Measurements from ENCODE around the gene MRTFA. TPM values are rescaled to one million over a fixed set of nuclear protein-coding genes. Genes with fewer than 3 reads are reported as not detected.
"Not testable (repeated sequence)": the region's sequence is repeated elsewhere in the genome, so short reads cannot be mapped to it uniquely, and the experiment has no call there.

Gene MRTFA
- total RNA-seq, 2 donors from 2014 or later: 38.5 to 57.4 TPM

GRCh38 chr22:40585310-40585751 is 51.2 kb downstream of the MRTFA start:
- H3K36me3 Mint-ChIP-seq (ENCODE audit: low read depth): peaks cover 48% of the 10 kb centered on the region
- no peaks in the 10 kb centered on the region for H3K9me3 Mint-ChIP-seq
- no peaks in the 10 kb centered on the region for H3K27me3 Mint-ChIP-seq
- H3K27ac Mint-ChIP-seq: no peak overlapping the region
- peaks cover 14% of the 10 kb centered on the region for H3K4me1 Mint-ChIP-seq
- no peak overlapping the region for H3K4me3 Mint-ChIP-seq
- no peak for ATAC-seq (replicated peaks)

DNA sequence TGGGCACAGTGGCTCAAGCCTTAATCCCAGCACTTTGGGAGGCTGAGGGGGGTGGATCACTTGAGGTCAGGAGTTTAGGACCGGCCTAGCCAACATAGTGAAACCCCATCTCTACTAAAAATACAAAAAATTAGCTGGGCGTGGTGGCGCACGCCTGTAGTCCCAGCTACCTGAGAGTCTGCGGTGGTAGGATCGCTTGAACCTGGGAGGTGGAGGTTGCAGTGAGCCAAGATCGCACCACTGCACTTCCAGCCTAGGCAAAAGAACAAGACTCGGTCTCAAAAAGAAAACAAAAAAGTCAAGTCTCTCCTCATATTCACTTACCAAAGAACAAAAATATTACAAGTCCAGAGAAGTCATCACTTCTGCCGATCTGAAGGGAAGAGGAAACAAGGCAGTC is 51.8 kb downstream of the MRTFA start:
- not testable (repeated sequence) for H3K4me3 Mint-ChIP-seq; H3K27me3 Mint-ChIP-seq; H3K9me3 Mint-ChIP-seq; ATAC-seq (replicated peaks); H3K27ac Mint-ChIP-seq
- H3K4me1 Mint-ChIP-seq: peaks cover 14% of the 10 kb centered on the region
- H3K36me3 Mint-ChIP-seq (ENCODE audit: low read depth): peaks cover 43% of the 10 kb centered on the region

DNA sequence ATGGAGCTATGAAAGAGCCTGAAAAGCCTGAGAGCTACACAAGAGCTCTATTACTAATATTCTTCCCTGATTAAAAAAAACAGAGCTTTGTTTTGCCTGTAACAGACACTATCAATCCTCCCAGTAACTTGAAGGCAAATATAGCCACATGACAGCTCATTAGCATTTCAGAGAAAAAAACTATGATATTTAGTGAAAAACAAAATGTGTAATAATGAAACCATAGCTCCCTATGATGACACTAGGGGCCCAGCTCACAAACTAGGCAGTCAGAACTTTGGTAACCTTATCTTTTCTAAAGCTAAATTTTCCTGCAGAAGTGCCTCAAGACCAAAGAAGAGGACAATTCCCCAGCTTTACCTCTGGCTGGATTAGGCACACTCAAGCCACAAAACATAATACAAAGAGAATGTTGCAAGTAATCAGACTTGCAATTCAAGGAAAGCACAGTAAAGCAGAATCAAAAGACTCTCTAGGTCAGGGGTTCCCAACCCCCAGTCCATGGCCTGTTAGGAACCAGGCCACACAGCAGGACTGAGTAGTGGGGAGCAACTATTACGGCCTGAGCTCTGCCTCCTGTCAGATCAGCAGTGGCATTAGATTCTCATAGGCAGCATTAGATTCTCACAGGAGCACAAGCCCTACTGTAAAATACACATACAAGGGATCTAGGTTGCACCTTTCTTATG is 53.3 kb downstream of the MRTFA start:
- Mint-ChIP-seq H3K4me3 (peak overlapping the region; percentile 19), H3K36me3 (ENCODE audit: low read depth) (peaks cover 37% of the 10 kb centered on the region), H3K9me3 (no peaks in the 10 kb centered on the region), H3K27me3 (no peaks in the 10 kb centered on the region), H3K4me1 (peaks cover 16% of the 10 kb centered on the region), H3K27ac (peak overlapping the region; percentile 81)
- ATAC-seq (replicated peaks): peak; percentile 82

GRCh38 chr22:40582063-40582462 is 54.5 kb downstream of the MRTFA start:
- ATAC-seq (replicated peaks): no peak
- H3K4me1 Mint-ChIP-seq: peaks cover 19% of the 10 kb centered on the region
- no peaks in the 10 kb centered on the region for H3K9me3 Mint-ChIP-seq
- H3K27ac Mint-ChIP-seq: no peak overlapping the region
- H3K27me3 Mint-ChIP-seq: no peaks in the 10 kb centered on the region
- H3K36me3 Mint-ChIP-seq (ENCODE audit: low read depth): peaks cover 29% of the 10 kb centered on the region
- H3K4me3 Mint-ChIP-seq: no peak overlapping the region

GRCh38 chr22:40580631-40581030 is 55.9 kb downstream of the MRTFA start:
- Mint-ChIP-seq H3K9me3 (no peaks in the 10 kb centered on the region), H3K4me3 (no peak overlapping the region), H3K4me1 (peaks cover 16% of the 10 kb centered on the region), H3K27me3 (no peaks in the 10 kb centered on the region), H3K27ac (no peak overlapping the region), H3K36me3 (ENCODE audit: low read depth) (peaks cover 15% of the 10 kb centered on the region)
- ATAC-seq (replicated peaks): no peak

- Mint-ChIP-seq H3K9me3 (no peaks in the 10 kb centered on the region), H3K27me3 (no peaks in the 10 kb centered on the region), H3K4me1 (peaks cover 13% of the 10 kb centered on the region), H3K27ac (peak overlapping the region; percentile 77), H3K36me3 (ENCODE audit: low read depth) (peaks cover 3% of the 10 kb centered on the region), H3K4me3 (peak overlapping the region; percentile 45)
- peak; percentile 83 for ATAC-seq (replicated peaks)
Measured at GRCh38 chr22:40578171-40578570, 58.3 kb downstream of the MRTFA start.

GRCh38 chr22:40572976-40573375 is 63.5 kb downstream of the MRTFA start:
- ATAC-seq (replicated peaks): no peak
- no peaks in the 10 kb centered on the region for H3K27me3 Mint-ChIP-seq
- no peaks in the 10 kb centered on the region for H3K36me3 Mint-ChIP-seq (ENCODE audit: low read depth)
- no peaks in the 10 kb centered on the region for H3K9me3 Mint-ChIP-seq
- peaks cover 8% of the 10 kb centered on the region for H3K4me1 Mint-ChIP-seq
- H3K27ac Mint-ChIP-seq: no peak overlapping the region
- H3K4me3 Mint-ChIP-seq: no peak overlapping the region

DNA sequence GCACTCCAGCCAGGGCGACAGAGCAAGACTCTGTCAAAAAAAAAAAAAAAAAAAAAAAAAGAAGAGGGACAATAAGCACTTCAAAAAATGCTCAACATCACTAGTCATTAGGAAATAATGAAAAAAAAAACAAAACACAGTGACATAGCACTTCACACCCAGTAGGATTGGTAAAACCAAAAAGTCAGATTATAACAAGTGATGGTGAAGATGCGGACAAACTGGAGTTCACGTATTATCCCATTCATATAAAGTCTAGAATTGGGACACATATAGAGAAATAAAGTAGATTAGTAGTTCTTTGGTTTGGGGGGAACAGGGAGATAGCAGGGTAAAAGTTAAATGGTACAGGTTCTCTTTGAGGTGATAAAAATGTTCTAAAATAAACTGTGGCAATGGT is 64.6 kb downstream of the MRTFA start:
- no peak for ATAC-seq (replicated peaks)
- Mint-ChIP-seq H3K27me3 (no peaks in the 10 kb centered on the region), H3K4me1 (peaks cover 6% of the 10 kb centered on the region)

GRCh38 chr22:40567626-40568328 is 68.7 kb downstream of the MRTFA start:
- ATAC-seq (replicated peaks): no peak
- Mint-ChIP-seq H3K9me3 (no peaks in the 10 kb centered on the region), H3K27me3 (no peaks in the 10 kb centered on the region), H3K4me3 (no peak overlapping the region), H3K36me3 (ENCODE audit: low read depth) (no peaks in the 10 kb centered on the region), H3K27ac (no peak overlapping the region), H3K4me1 (peaks cover 12% of the 10 kb centered on the region)

More for the DNA sequence above, 64.6 kb downstream of the MRTFA start:
- Mint-ChIP-seq H3K27ac (no peak overlapping the region), H3K4me3 (no peak overlapping the region), H3K9me3 (no peaks in the 10 kb centered on the region), H3K36me3 (ENCODE audit: low read depth) (no peaks in the 10 kb centered on the region)

GRCh38 chr22:40567106-40567505 is 69.4 kb downstream of the MRTFA start:
- Mint-ChIP-seq H3K4me1 (peaks cover 12% of the 10 kb centered on the region), H3K27ac (no peak overlapping the region), H3K36me3 (ENCODE audit: low read depth) (no peaks in the 10 kb centered on the region), H3K9me3 (no peaks in the 10 kb centered on the region), H3K4me3 (no peak overlapping the region), H3K27me3 (no peaks in the 10 kb centered on the region)
- no peak for ATAC-seq (replicated peaks)

GRCh38 chr22:40560994-40561515 is 75.5 kb downstream of the MRTFA start:
- ATAC-seq (replicated peaks): no peak
- peaks cover 6% of the 10 kb centered on the region for H3K36me3 Mint-ChIP-seq (ENCODE audit: low read depth)
- H3K4me1 Mint-ChIP-seq: peaks cover 19% of the 10 kb centered on the region
- H3K9me3 Mint-ChIP-seq: no peaks in the 10 kb centered on the region
- H3K4me3 Mint-ChIP-seq: peak overlapping the region; percentile 18
- H3K27ac Mint-ChIP-seq: peak overlapping the region; percentile 58
- H3K27me3 Mint-ChIP-seq: no peaks in the 10 kb centered on the region

DNA sequence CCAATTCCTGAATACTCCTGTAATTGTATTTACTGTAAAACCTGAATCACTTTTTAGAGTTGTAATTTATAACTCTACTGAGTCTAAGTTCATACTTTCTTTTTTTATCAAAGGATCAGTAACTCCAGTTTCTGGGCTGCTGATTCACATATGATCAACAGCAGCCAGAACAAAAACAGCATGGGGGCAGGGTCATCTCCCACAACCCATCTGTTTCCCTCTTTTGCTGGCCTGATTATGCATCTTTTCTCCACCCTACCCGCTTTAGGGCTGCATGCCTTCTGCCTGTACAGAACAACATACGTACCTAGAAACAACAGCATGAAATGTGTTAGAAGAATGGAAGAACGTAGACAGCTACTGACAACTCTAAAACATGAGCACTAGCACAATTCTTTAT is 76.0 kb downstream of the MRTFA start:
- no peaks in the 10 kb centered on the region for H3K9me3 Mint-ChIP-seq
- peak overlapping the region; percentile 58 for H3K27ac Mint-ChIP-seq
- H3K36me3 Mint-ChIP-seq (ENCODE audit: low read depth): peaks cover 6% of the 10 kb centered on the region
- ATAC-seq (replicated peaks): peak; percentile 61
- peaks cover 19% of the 10 kb centered on the region for H3K4me1 Mint-ChIP-seq
- no peaks in the 10 kb centered on the region for H3K27me3 Mint-ChIP-seq
- peak overlapping the region; percentile 18 for H3K4me3 Mint-ChIP-seq

DNA sequence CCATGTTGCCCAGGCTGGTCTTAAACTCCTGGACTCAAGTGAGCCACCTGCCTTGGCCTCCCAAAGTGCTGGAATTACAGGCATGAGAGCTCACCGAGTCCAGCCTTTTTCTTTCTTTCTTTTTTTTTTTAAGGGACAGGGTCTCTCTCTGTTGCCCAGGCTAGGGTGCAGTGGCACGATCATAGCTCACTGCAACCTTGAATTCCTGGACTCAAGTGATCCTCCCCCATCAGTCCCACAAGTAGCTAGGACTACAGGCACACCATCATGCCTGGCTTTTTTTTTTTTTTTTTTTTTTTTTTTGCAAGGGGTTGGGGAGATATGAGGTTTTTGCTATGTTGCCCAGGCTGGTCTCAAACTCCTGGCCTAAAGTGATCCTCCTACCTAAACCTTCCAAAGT is 78.5 kb downstream of the MRTFA start:
- H3K4me1 Mint-ChIP-seq: peaks cover 15% of the 10 kb centered on the region
- no peak overlapping the region for H3K4me3 Mint-ChIP-seq
- H3K27ac Mint-ChIP-seq: no peak overlapping the region
- ATAC-seq (replicated peaks): no peak
- H3K36me3 Mint-ChIP-seq (ENCODE audit: low read depth): peaks cover 11% of the 10 kb centered on the region
- no peaks in the 10 kb centered on the region for H3K27me3 Mint-ChIP-seq
- H3K9me3 Mint-ChIP-seq: peaks cover 1% of the 10 kb centered on the region

DNA sequence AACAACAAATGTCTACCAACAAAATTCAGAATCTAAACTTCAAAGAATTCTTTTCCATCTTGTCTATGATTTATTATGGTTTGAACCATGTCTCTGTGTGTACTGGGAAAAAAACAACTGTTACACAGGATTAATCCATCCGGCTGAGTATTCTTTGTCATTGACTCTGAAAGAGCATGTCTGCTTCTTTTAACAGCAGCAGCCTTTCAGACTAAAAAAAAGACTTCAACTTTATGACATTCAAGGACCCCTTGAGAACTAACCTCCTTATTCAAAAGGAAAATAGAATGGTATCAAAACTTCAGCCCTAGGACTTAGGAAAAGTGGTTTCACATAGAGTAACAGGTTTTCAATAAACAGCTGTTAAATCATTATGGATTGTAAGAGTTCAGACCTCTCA is 79.9 kb downstream of the MRTFA start:
- H3K27me3 Mint-ChIP-seq: no peaks in the 10 kb centered on the region
- H3K4me3 Mint-ChIP-seq: no peak overlapping the region
- no peak overlapping the region for H3K27ac Mint-ChIP-seq
- H3K36me3 Mint-ChIP-seq (ENCODE audit: low read depth): peaks cover 23% of the 10 kb centered on the region
- peaks cover 17% of the 10 kb centered on the region for H3K4me1 Mint-ChIP-seq
- ATAC-seq (replicated peaks): no peak
- peaks cover 5% of the 10 kb centered on the region for H3K9me3 Mint-ChIP-seq

DNA sequence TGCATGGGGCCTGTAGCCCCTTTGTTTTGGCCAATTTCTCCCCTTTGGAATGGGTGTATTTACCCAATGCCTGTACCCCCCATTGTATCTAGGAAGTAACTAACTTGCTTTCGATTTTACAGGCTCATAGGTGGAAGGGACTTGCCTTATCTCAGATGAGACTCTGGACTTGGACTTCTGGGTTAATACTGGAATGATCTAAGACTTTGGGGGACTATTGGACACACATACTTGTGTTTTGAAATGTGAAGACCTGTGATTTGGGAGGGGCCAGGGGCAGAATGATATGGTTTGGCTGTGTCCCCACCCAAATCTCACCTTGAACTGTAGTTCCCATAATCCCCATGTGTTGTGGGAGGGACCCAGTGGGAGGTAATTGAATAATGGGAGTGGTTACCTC is 82.5 kb downstream of the MRTFA start:
- H3K4me1 Mint-ChIP-seq; H3K4me3 Mint-ChIP-seq; ATAC-seq (replicated peaks); H3K27ac Mint-ChIP-seq; H3K9me3 Mint-ChIP-seq; H3K27me3 Mint-ChIP-seq: not testable (repeated sequence)
- peaks cover 33% of the 10 kb centered on the region for H3K36me3 Mint-ChIP-seq (ENCODE audit: low read depth)

All from activated T-helper 17 cell treated with anti-CD3 and anti-CD28 coated beads, Interleukin-2, amount 50 U/mL, for 72 hours (primary cell).